ENCODE results near the gene ZFHX2. TPM values are rescaled to one million over a fixed set of nuclear protein-coding genes. Genes with fewer than 3 reads are reported as not detected.

The ZFHX2 gene
- polyA plus RNA-seq, 1 donor (not counting 4 experiments of a cell fraction or from before 2014, with no cell fraction given), result 0.18 TPM

DNA sequence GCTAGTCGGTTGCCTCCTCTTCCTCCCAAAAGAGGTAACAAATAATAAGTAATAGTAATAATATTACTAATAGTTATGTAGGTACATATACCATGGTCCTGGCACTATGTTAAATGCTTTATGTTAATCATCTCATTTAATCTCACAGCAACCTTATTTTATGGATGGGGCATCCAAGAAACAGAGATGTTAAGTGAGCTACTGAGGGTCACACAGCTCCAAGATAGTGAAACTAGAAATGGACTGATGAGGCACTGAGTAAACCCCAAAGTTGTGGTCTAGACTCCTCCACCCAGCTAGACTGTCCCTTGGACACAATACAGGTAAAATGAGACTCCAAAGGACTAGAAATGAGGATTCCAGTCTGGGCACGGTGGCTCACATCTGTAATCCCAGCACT is 15.1 kb downstream of the ZFHX2 start:
- FAIRE-seq (no peak), DNase-seq (ENCODE audit: low read depth, low spot score) (no peak)
- Histone ChIP-seq H4K20me1 (ENCODE audit: control insufficient read depth, extremely low read depth, insufficient read depth, low read length) (no peaks in the 10 kb centered on the region), H3K4me2 (ENCODE audit: control insufficient read depth, extremely low read depth, insufficient read depth, low read depth, low read length) (no peak overlapping the region), H3K9me1 (ENCODE audit: control insufficient read depth, extremely low read depth, insufficient read depth, low read length) (no peaks in the 10 kb centered on the region), H3K9me3 (ENCODE audit: control insufficient read depth, low read depth, low read length) (no peaks in the 10 kb centered on the region), H3K9ac (ENCODE audit: control insufficient read depth, extremely low read depth, insufficient read depth, low read length) (no peak overlapping the region), H3K79me2 (ENCODE audit: control insufficient read depth, insufficient read depth, low read length) (no peaks in the 10 kb centered on the region), H2AFZ (ENCODE audit: control insufficient read depth, low read length) (no peak overlapping the region), H3K4me1 (ENCODE audit: control insufficient read depth, extremely low read depth, insufficient read depth, low read length) (no peaks in the 10 kb centered on the region), H3K27me3 (ENCODE audit: control insufficient read depth, extremely low read depth, insufficient read depth, low read length) (no peaks in the 10 kb centered on the region), H3K36me3 (ENCODE audit: control insufficient read depth in 2 of 2, extremely low read depth in 1 of 2, insufficient read depth in 2 of 2, low read length in 2 of 2) (no peaks in the 10 kb centered on the region), H3K4me3 (ENCODE audit: control insufficient read depth in 2 of 3, extremely low read depth in 1 of 3, insufficient read depth in 2 of 3, low read depth in 1 of 3, low read length in 3 of 3) (no peak overlapping the region), H3K27ac (ENCODE audit: control insufficient read depth, insufficient read depth, low read length) (no peak overlapping the region)
- no peak for TF ChIP-seq EZH2 (IDR thresholded peaks at IDR 0.05; ENCODE audit: low read length)
- TF ChIP-seq, protein P1, sequence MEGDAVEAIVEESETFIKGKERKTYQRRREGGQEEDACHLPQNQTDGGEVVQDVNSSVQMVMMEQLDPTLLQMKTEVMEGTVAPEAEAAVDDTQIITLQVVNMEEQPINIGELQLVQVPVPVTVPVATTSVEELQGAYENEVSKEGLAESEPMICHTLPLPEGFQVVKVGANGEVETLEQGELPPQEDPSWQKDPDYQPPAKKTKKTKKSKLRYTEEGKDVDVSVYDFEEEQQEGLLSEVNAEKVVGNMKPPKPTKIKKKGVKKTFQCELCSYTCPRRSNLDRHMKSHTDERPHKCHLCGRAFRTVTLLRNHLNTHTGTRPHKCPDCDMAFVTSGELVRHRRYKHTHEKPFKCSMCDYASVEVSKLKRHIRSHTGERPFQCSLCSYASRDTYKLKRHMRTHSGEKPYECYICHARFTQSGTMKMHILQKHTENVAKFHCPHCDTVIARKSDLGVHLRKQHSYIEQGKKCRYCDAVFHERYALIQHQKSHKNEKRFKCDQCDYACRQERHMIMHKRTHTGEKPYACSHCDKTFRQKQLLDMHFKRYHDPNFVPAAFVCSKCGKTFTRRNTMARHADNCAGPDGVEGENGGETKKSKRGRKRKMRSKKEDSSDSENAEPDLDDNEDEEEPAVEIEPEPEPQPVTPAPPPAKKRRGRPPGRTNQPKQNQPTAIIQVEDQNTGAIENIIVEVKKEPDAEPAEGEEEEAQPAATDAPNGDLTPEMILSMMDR (optimal IDR thresholded peaks at IDR 0.05 in 1 of 3, IDR thresholded peaks at IDR 0.05 in 1 of 3, conservative IDR thresholded peaks at IDR 0.05 in 1 of 3; ENCODE audit: extremely low read depth in 1 of 3, insufficient read depth in 2 of 3, low read length in 3 of 3), result no peak
- dilution Hi-C loops (cut with MboI; ENCODE audit: extremely low pct_ligation_motif_present, low sequenced_read_pairs), result no loop called here

DNA sequence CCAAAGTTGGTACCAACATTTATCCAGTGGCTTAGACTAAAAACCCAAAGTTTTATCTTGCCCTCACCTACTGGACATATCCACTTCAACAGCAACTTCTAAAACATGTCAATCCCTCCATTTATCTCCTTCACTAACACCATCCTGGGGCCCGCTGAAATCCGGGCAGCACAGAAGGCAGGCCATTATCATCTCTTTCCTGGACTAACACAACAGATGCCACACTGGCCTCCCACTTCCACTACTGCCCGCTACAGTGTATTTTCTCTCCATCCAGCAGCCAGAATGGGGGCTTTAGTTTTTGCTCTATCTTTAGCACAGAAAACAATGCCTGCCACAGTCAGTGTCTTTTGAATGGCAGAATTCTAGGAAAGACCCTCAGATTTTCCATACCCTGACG is 15.6 kb downstream of the ZFHX2 start:
- no peaks in the 10 kb centered on the region for H3K9me3 ChIP-seq (ENCODE audit: control insufficient read depth, low read depth, low read length)
- no peaks in the 10 kb centered on the region for H3K4me1 ChIP-seq (ENCODE audit: control insufficient read depth, extremely low read depth, insufficient read depth, low read length)
- TF ChIP-seq, protein P1 (optimal IDR thresholded peaks at IDR 0.05 in 1 of 3, IDR thresholded peaks at IDR 0.05 in 1 of 3, conservative IDR thresholded peaks at IDR 0.05 in 1 of 3; ENCODE audit: extremely low read depth in 1 of 3, insufficient read depth in 2 of 3, low read length in 3 of 3), result no peak
- TF ChIP-seq EZH2 (IDR thresholded peaks at IDR 0.05; ENCODE audit: low read length), result no peak
- H3K9ac ChIP-seq (ENCODE audit: control insufficient read depth, extremely low read depth, insufficient read depth, low read length), result no peak overlapping the region
- no peaks in the 10 kb centered on the region for H4K20me1 ChIP-seq (ENCODE audit: control insufficient read depth, extremely low read depth, insufficient read depth, low read length)
- no peaks in the 10 kb centered on the region for H3K79me2 ChIP-seq (ENCODE audit: control insufficient read depth, insufficient read depth, low read length)
- H2AFZ ChIP-seq (ENCODE audit: control insufficient read depth, low read length), result no peak overlapping the region
- no peak for FAIRE-seq
- no peaks in the 10 kb centered on the region for H3K9me1 ChIP-seq (ENCODE audit: control insufficient read depth, extremely low read depth, insufficient read depth, low read length)
- dilution Hi-C loops (cut with MboI; ENCODE audit: extremely low pct_ligation_motif_present, low sequenced_read_pairs), result no loop called here
- H3K36me3 ChIP-seq (ENCODE audit: control insufficient read depth in 2 of 2, extremely low read depth in 1 of 2, insufficient read depth in 2 of 2, low read length in 2 of 2), result no peaks in the 10 kb centered on the region
- no peaks in the 10 kb centered on the region for H3K27me3 ChIP-seq (ENCODE audit: control insufficient read depth, extremely low read depth, insufficient read depth, low read length)
- no peak for DNase-seq (ENCODE audit: low read depth, low spot score)
- H3K4me2 ChIP-seq (ENCODE audit: control insufficient read depth, extremely low read depth, insufficient read depth, low read depth, low read length), result no peak overlapping the region
- H3K4me3 ChIP-seq (ENCODE audit: control insufficient read depth in 2 of 3, extremely low read depth in 1 of 3, insufficient read depth in 2 of 3, low read depth in 1 of 3, low read length in 3 of 3), result no peak overlapping the region
- no peak overlapping the region for H3K27ac ChIP-seq (ENCODE audit: control insufficient read depth, insufficient read depth, low read length)
